AG04450 (cell line): Measurements from ENCODE around the gene PARD3B. TPM values are rescaled to one million over a fixed set of nuclear protein-coding genes. Genes with fewer than 3 reads are reported as not detected.

Experiments
- CTCF ChIA-PET: fragments of 300-600, 350-600 bp; formaldehyde crosslinking; extraction: SDS; loops from one replicate; lab custom pipeline; 2022; ENCODE audit warnings: antibody characterized with exemption, inconsistent platforms; lab: Charles Lee
- POLR2A ChIA-PET: fragments of 350-600 bp; formaldehyde crosslinking; extraction: SDS; loops from one replicate; lab custom pipeline; 2021; ENCODE audit warnings: antibody characterized with exemption, inconsistent platforms; lab: Yijun Ruan, JAX
- DNase-seq: peaks from one replicate; pipeline ENCODE4 v3.0.0-alpha.2; 2011; ENCODE audit warnings: low read depth, low spot score
- H3K27ac ChIP-seq: one replicate; pipeline ENCODE4 v1.5.1; 2012; ENCODE audit warnings: low read depth, low read length, control low read depth
- H3K27me3 ChIP-seq: one replicate; pipeline ENCODE4 v1.6.0; 2012; ENCODE audit warnings: low read length; ENCODE audit not compliant: control insufficient read depth, insufficient read depth
- H3K4me3 ChIP-seq: 2 replicates; pipeline ENCODE4 v1.5.1; 2011; ENCODE audit warnings: mild to moderate bottlenecking, low read depth, low read length, control low read depth
- H3K9me3 ChIP-seq: 2 replicates; pipeline ENCODE4 v1.5.1; 2012; ENCODE audit warnings: low read length; ENCODE audit not compliant: control insufficient read depth, insufficient read depth
- polyA plus RNA-seq: library from polyadenylated mRNA; depleted of rRNA; stranded (reverse); fragments of >200 nt; gene quantifications from 2 replicates; pipeline ENCODE4 v1.2.3, GENCODE V29; 2011
- TF ChIP-seq, protein P1 (sequence below): IDR thresholded peaks from 2 replicates; pipeline ENCODE4 v1.5.1; 2011; ENCODE audit warnings: low read depth, low read length, control low read depth, inconsistent platforms

Gene PARD3B
- polyA plus RNA-seq, 1 experiment: 8.5 TPM

DNA sequence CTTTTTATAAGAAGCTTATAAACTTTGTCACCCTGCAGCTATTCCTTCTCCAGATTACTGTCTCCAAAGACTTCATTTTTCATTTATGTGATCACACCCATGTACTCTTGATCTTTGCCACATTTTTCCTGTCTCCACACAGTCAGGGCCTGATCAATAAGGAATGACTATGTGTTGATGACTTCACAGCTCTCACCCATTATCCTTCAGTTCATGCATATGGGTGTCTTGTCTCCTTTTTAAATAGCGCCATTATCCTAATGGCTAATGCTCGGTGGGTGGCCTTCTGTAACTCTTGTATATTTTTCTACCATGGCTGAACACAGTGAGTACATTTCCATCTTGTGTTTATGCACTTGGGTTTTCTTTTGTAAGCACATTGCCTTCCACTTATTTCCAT is 801.4 kb downstream of the PARD3B start:
- Histone ChIP-seq H3K4me3 (no peak overlapping the region), H3K27me3 (no peaks in the 10 kb centered on the region), H3K27ac (no peak overlapping the region), H3K9me3 (no peaks in the 10 kb centered on the region)
- ChIA-PET POLR2A (no interaction called here), CTCF (interaction anchor here (0.7 kb wide), 1 partner anchor 50 kb away, joined by 3 read pairs; no protein-coding TSS in a partner anchor)
- no peak for DNase-seq
- TF ChIP-seq, protein P1, sequence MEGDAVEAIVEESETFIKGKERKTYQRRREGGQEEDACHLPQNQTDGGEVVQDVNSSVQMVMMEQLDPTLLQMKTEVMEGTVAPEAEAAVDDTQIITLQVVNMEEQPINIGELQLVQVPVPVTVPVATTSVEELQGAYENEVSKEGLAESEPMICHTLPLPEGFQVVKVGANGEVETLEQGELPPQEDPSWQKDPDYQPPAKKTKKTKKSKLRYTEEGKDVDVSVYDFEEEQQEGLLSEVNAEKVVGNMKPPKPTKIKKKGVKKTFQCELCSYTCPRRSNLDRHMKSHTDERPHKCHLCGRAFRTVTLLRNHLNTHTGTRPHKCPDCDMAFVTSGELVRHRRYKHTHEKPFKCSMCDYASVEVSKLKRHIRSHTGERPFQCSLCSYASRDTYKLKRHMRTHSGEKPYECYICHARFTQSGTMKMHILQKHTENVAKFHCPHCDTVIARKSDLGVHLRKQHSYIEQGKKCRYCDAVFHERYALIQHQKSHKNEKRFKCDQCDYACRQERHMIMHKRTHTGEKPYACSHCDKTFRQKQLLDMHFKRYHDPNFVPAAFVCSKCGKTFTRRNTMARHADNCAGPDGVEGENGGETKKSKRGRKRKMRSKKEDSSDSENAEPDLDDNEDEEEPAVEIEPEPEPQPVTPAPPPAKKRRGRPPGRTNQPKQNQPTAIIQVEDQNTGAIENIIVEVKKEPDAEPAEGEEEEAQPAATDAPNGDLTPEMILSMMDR: no peak

DNA sequence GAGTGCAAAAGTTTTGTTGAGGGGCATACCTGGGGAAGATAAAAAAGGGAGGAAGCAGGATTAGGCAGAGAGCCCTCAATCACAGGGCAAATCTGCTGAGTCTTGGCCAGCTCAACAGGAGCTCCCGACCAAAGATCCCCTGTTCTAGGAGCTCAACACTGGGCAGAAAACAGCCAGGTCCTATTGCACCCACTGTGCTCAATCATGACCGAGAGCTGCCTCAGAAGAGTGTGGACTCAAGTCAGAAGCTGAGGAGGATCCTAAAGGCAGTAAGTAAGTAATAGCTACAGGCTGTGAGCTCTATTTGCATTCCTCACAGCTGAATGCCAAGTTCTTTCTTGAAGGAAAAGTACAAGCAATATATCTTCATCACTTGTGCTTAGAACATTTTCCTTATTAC is 802.6 kb downstream of the PARD3B start:
- CTCF ChIA-PET: no interaction called here
- H3K27ac ChIP-seq: no peak overlapping the region
- DNase-seq: no peak
- no peak overlapping the region for H3K4me3 ChIP-seq
- H3K27me3 ChIP-seq: no peaks in the 10 kb centered on the region
- no peaks in the 10 kb centered on the region for H3K9me3 ChIP-seq
- TF ChIP-seq, protein P1: no peak
- POLR2A ChIA-PET: no interaction called here

GRCh38 chr2:205352094-205352493 is 806.8 kb downstream of the PARD3B start:
- Histone ChIP-seq H3K4me3 (no peak overlapping the region), H3K27ac (no peak overlapping the region), H3K27me3 (no peaks in the 10 kb centered on the region), H3K9me3 (no peaks in the 10 kb centered on the region)
- CTCF ChIA-PET: interaction anchor here (0.7 kb wide), 1 partner anchor 324 kb away, joined by 3 read pairs; no protein-coding TSS in a partner anchor
- POLR2A ChIA-PET: no interaction called here
- TF ChIP-seq, protein P1: no peak
- no peak for DNase-seq

GRCh38 chr2:205352593-205352992 is 807.3 kb downstream of the PARD3B start:
- TF ChIP-seq, protein P1: no peak
- no peak for DNase-seq
- CTCF ChIA-PET: no interaction called here
- H3K9me3 ChIP-seq: no peaks in the 10 kb centered on the region
- POLR2A ChIA-PET: no interaction called here
- H3K4me3 ChIP-seq: no peak overlapping the region
- no peaks in the 10 kb centered on the region for H3K27me3 ChIP-seq
- no peak overlapping the region for H3K27ac ChIP-seq

DNA sequence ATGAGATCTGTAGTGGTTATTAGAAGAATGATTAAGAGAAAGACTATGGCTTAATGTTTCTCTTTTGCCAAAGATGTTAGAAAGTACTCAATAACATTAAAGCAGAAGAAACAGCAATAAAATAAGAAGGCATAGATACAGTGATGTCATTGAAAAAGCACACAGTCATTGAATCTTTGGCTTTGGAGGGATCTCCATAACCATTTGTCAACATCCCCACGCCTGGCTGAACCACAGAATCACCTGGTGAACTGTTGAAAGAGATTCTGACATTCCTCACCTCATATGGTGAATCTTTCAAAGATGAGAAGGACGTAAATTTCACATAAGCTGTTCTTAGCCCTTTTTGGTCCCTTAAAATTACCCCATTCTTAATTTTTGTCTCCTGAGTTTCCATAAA is 812.5 kb downstream of the PARD3B start:
- CTCF ChIA-PET: interaction anchor here (1.6 kb wide), 1 partner anchor 318 kb away, joined by 4 read pairs; no protein-coding TSS in a partner anchor
- Histone ChIP-seq H3K27ac (no peak overlapping the region), H3K9me3 (no peaks in the 10 kb centered on the region), H3K4me3 (no peak overlapping the region), H3K27me3 (no peaks in the 10 kb centered on the region)
- POLR2A ChIA-PET: no interaction called here
- TF ChIP-seq, protein P1: no peak
- DNase-seq: no peak
